ENCODE data around the gene WDFY4.

DNA sequence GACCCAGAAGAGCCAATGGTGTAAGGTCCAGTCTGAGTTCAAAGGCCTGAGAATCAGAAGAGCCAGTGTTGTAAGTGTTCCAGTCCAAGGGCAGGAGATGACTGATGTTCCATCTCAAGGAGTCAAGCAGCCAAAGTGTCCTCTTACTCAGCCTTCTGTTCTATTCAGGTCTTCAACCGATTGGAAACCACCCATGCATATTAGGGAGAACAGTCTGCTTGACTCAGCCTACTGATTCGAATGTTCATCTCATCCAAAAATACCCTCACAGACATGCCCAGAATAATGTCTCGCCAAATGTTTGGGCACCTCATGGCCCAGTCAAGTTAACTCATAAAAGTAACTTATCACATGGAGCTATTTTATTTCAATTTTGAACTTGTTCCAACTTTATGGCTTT, 2.9 kb upstream of the WDFY4 start:
- TF ChIP-seq, protein P1, sequence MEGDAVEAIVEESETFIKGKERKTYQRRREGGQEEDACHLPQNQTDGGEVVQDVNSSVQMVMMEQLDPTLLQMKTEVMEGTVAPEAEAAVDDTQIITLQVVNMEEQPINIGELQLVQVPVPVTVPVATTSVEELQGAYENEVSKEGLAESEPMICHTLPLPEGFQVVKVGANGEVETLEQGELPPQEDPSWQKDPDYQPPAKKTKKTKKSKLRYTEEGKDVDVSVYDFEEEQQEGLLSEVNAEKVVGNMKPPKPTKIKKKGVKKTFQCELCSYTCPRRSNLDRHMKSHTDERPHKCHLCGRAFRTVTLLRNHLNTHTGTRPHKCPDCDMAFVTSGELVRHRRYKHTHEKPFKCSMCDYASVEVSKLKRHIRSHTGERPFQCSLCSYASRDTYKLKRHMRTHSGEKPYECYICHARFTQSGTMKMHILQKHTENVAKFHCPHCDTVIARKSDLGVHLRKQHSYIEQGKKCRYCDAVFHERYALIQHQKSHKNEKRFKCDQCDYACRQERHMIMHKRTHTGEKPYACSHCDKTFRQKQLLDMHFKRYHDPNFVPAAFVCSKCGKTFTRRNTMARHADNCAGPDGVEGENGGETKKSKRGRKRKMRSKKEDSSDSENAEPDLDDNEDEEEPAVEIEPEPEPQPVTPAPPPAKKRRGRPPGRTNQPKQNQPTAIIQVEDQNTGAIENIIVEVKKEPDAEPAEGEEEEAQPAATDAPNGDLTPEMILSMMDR (conservative IDR thresholded peaks at IDR 0.05 in 1 of 2, IDR thresholded peaks at IDR 0.05 in 1 of 2; ENCODE audit: extremely low read depth in 1 of 2, insufficient read depth in 1 of 2, low read depth in 1 of 2, low read length in 2 of 2): no peak
- no peak for TF ChIP-seq EZH2 (IDR thresholded peaks at IDR 0.05; ENCODE audit: borderline replicate concordance, low read length)

Measured in mammary epithelial cell (primary cell).